ENCODE measurements around the gene MFSD6L. TPM values are rescaled to one million over a fixed set of nuclear protein-coding genes. Genes with fewer than 3 reads are reported as not detected.

Gene MFSD6L
- total RNA-seq, 2 experiments from 2014 or later: 0.22 TPM; not detected in 1

DNA sequence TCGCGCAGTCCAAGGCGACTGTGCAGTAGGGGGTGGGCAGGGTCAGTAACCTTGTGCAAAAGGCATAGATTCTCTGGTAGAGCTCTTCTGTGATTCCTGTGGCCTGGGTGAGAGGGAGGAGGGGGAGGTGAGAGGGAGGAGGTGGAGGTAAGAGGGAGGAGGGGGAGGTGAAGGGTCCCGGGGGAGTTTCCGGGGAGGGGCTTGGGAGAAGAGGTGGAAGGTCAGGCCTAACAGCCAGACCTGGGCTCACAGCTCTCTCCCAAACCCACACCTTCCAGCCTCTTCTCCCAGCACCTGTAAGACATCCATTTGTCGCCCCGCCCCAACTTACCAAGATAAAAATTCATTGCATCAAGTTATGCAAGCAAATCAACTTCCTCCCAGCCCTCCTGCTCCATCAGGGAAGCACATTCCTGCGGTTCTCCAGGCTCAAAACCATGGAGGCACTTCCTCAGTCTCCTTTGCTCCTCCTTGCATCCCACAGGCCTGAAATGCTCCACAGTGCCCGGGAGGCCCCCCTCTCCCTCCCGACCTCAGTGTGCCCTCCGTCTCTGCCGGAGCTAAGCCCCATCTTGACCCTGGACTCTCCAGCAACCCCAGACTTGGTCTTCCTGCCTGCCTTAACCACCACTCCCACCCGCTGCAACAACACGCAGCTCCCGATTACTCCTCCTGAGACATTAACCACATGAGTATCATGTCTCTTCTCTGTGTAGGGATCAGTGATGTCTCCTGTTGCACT lies 37.8 kb upstream of the MFSD6L start:
- H3K4me1 Mint-ChIP-seq (ENCODE audit: low read depth): no peaks in the 10 kb centered on the region
- no peaks in the 10 kb centered on the region for H3K27me3 ChIP-seq (ENCODE audit: control insufficient read depth in 1 of 2, insufficient read depth in 2 of 2, low read length in 2 of 2)
- ChIA-PET POLR2A (interaction anchor here (0.6 kb wide), 1 partner anchor 27 kb away, joined by 4 read pairs; no protein-coding TSS in a partner anchor), CTCF (no interaction called here)
- DNase-seq: no peak
- H3K36me3 Mint-ChIP-seq (ENCODE audit: low read depth): no peaks in the 10 kb centered on the region
- ATAC-seq (ENCODE audit: poor library complexity): no peak
- H3K4me3 ChIP-seq (ENCODE audit: low read length): no peak overlapping the region
- H3K4me3 Mint-ChIP-seq: no peak overlapping the region
- no peak overlapping the region for H3K27ac ChIP-seq (ENCODE audit: low read depth in 1 of 2, low read length in 2 of 2)
- TF ChIP-seq, protein P1, sequence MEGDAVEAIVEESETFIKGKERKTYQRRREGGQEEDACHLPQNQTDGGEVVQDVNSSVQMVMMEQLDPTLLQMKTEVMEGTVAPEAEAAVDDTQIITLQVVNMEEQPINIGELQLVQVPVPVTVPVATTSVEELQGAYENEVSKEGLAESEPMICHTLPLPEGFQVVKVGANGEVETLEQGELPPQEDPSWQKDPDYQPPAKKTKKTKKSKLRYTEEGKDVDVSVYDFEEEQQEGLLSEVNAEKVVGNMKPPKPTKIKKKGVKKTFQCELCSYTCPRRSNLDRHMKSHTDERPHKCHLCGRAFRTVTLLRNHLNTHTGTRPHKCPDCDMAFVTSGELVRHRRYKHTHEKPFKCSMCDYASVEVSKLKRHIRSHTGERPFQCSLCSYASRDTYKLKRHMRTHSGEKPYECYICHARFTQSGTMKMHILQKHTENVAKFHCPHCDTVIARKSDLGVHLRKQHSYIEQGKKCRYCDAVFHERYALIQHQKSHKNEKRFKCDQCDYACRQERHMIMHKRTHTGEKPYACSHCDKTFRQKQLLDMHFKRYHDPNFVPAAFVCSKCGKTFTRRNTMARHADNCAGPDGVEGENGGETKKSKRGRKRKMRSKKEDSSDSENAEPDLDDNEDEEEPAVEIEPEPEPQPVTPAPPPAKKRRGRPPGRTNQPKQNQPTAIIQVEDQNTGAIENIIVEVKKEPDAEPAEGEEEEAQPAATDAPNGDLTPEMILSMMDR (IDR thresholded peaks at IDR 0.05): no peak
- H3K4me1 ChIP-seq (ENCODE audit: insufficient read depth, low read length): no peaks in the 10 kb centered on the region
- intact Hi-C loops (cut with DNase I, micrococcal nuclease): no loop called here
- no peaks in the 10 kb centered on the region for H3K9me3 Mint-ChIP-seq
- H3K36me3 ChIP-seq (ENCODE audit: insufficient read depth, low read length): no peaks in the 10 kb centered on the region
- H3K27me3 Mint-ChIP-seq: no peaks in the 10 kb centered on the region
- no peaks in the 10 kb centered on the region for H3K9me3 ChIP-seq (ENCODE audit: control insufficient read depth in 1 of 2, insufficient read depth in 1 of 2, low read length in 2 of 2)
- no peak overlapping the region for H3K27ac Mint-ChIP-seq

DNA sequence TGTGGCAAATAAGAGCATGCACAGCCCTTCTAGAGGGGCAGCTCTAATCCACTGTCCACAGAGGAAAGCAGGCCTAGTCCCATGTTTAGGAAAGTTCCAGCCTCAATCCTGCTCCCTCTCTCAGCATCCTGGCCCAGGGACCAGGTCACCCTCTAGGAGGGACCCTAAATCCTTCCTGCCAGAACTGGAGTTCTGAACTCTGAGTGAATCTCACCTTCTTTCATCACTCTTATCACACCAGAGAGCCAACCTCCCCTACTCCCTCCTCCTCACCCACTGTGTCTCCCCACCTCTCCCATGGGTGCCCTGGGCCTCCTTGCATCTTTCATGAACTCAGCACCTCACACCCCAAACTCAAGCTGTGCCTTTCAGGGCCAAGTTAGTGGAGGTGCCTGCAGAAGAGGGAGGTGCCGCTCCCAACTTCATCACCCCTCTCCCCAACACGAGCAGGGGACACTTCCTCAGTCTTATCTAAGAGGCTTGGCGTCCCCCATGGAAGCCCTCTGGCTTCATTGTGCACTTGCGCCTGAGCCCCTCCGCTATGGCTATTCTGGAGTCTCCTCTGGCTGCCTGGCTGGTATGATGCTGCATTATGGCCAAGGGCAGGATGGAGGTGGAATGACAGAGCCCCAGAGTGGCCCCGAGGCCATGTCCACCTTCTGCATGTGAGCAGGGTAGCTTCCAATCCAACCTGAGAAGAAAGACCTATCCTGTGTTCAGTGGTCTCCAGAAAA lies 36.6 kb upstream of the MFSD6L start:
- no peaks in the 10 kb centered on the region for H3K4me1 Mint-ChIP-seq (ENCODE audit: low read depth)
- CTCF ChIA-PET: no interaction called here
- H3K27me3 ChIP-seq (ENCODE audit: control insufficient read depth in 1 of 2, insufficient read depth in 2 of 2, low read length in 2 of 2): no peaks in the 10 kb centered on the region
- no peaks in the 10 kb centered on the region for H3K36me3 Mint-ChIP-seq (ENCODE audit: low read depth)
- no peaks in the 10 kb centered on the region for H3K36me3 ChIP-seq (ENCODE audit: insufficient read depth, low read length)
- H3K4me3 ChIP-seq (ENCODE audit: low read length): no peak overlapping the region
- POLR2A ChIA-PET: no interaction called here
- H3K27ac Mint-ChIP-seq: no peak overlapping the region
- no peaks in the 10 kb centered on the region for H3K27me3 Mint-ChIP-seq
- ATAC-seq (ENCODE audit: poor library complexity) (no peak), DNase-seq (no peak)
- H3K9me3 ChIP-seq (ENCODE audit: control insufficient read depth in 1 of 2, insufficient read depth in 1 of 2, low read length in 2 of 2): no peaks in the 10 kb centered on the region
- intact Hi-C loops (cut with DNase I, micrococcal nuclease): no loop called here
- TF ChIP-seq, protein P1 (IDR thresholded peaks at IDR 0.05): no peak
- no peaks in the 10 kb centered on the region for H3K9me3 Mint-ChIP-seq
- no peak overlapping the region for H3K27ac ChIP-seq (ENCODE audit: low read depth in 1 of 2, low read length in 2 of 2)
- H3K4me3 Mint-ChIP-seq: no peak overlapping the region
- H3K4me1 ChIP-seq (ENCODE audit: insufficient read depth, low read length): no peaks in the 10 kb centered on the region

DNA sequence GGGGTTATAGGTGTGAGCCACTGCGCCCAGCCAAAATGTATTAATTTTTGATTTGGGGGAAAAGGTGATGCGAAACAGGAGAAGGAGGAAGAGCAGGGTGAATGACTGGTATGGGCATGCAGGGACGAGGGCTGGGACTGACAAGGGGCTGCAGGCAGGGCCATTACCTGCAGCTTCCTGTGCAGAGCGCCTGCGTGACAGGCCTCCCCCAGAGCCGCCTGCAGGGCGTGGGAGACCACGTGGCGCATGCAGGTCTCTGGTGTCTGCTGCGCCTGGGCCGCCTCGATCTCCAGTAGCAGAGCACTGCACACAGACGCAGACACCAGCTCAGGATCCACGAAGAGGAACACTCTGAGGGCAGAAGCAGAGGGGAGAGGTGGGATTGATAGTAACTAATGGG lies 35.9 kb upstream of the MFSD6L start:
- Mint-ChIP-seq H3K27me3 (no peaks in the 10 kb centered on the region), H3K4me3 (no peak overlapping the region), H3K9me3 (no peaks in the 10 kb centered on the region), H3K27ac (no peak overlapping the region), H3K4me1 (ENCODE audit: low read depth) (no peaks in the 10 kb centered on the region), H3K36me3 (ENCODE audit: low read depth) (no peaks in the 10 kb centered on the region)
- no peaks in the 10 kb centered on the region for H3K4me1 ChIP-seq (ENCODE audit: insufficient read depth, low read length)
- intact Hi-C loops (cut with DNase I, micrococcal nuclease): no loop called here
- POLR2A ChIA-PET: no interaction called here
- no peaks in the 10 kb centered on the region for H3K9me3 ChIP-seq (ENCODE audit: control insufficient read depth in 1 of 2, insufficient read depth in 1 of 2, low read length in 2 of 2)
- H3K27me3 ChIP-seq (ENCODE audit: control insufficient read depth in 1 of 2, insufficient read depth in 2 of 2, low read length in 2 of 2): no peaks in the 10 kb centered on the region
- CTCF ChIA-PET: no interaction called here
- no peak overlapping the region for H3K27ac ChIP-seq (ENCODE audit: low read depth in 1 of 2, low read length in 2 of 2)
- no peaks in the 10 kb centered on the region for H3K36me3 ChIP-seq (ENCODE audit: insufficient read depth, low read length)
- DNase-seq: no peak
- ATAC-seq (ENCODE audit: poor library complexity): no peak
- TF ChIP-seq, protein P1 (IDR thresholded peaks at IDR 0.05): no peak
- H3K4me3 ChIP-seq (ENCODE audit: low read length): no peak overlapping the region
